CD4-positive, alpha-beta T cell treated with Interleukin-15 for 1 hour (primary cell): ENCODE results near the gene IMPG1.

Source experiments
- DNase-seq: peaks from one replicate; pipeline ENCODE4 v3.0.0-alpha.2; 2020

Gene IMPG1

GRCh38 chr6:75892384-75892783, 180.1 kb downstream of the IMPG1 start:
- DNase-seq = no peak

- no peak for DNase-seq
These were observed 187.6 kb downstream of the IMPG1 start for GRCh38 chr6:75884822-75885221.

GRCh38 chr6:75882734-75883133, 189.7 kb downstream of the IMPG1 start:
- no peak for DNase-seq

- no peak for DNase-seq
These were observed 192.2 kb downstream of the IMPG1 start for GRCh38 chr6:75880305-75880704.

- no peak for DNase-seq
These were observed 196.3 kb downstream of the IMPG1 start for GRCh38 chr6:75876152-75876551.

GRCh38 chr6:75874224-75874623, 198.2 kb downstream of the IMPG1 start:
- DNase-seq = no peak
